AG04449 (cell line): ENCODE measurements around the gene SLFN13.

Experiments
- CTCF ChIA-PET: fragments of 350-600 bp; formaldehyde crosslinking; extraction: SDS; loops from one replicate; lab custom pipeline; 2021; ENCODE audit warnings: antibody characterized with exemption; lab: Yijun Ruan, JAX
- POLR2A ChIA-PET: fragments of 400-600, 350-600 bp; formaldehyde crosslinking; extraction: SDS; loops from one replicate; lab custom pipeline; 2020; ENCODE audit warnings: antibody characterized with exemption, inconsistent platforms; lab: Yijun Ruan, JAX
- DNase-seq: peaks from one replicate; pipeline ENCODE4 v3.0.0-alpha.2; 2010; ENCODE audit warnings: low read depth, low spot score
- H3K4me3 ChIP-seq: 2 replicates; pipeline ENCODE4 v1.5.1; 2011; ENCODE audit warnings: low read depth, mild to moderate bottlenecking, control low read depth, low read length
- TF ChIP-seq, protein P1 (sequence below): IDR thresholded peaks from one replicate; pipeline ENCODE4 v1.5.1; 2011; ENCODE audit warnings: mild to moderate bottlenecking, moderate library complexity, low read length, control low read depth, inconsistent platforms; ENCODE audit not compliant: insufficient read depth; ENCODE audit errors: missing control alignments

Gene SLFN13

DNA sequence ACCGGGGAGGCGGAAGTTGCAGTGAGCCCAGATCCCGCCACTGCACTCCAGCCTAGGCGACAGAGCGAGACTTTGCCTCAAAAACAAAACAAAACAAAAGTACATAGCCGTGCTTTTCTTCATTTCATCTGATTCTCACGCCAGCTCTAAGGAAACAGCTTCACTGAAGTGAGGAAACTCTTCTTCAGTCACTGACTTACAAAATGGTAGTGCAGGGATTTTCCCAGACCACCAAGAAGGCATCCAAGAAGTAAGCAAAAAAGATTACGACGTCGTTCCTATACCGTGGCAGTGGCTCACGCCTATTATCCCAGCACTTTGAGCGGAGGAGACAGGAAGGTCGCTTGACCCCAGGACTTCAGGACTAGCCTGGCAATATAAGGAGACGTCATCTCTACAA, 40.4 kb upstream of the SLFN13 start:
- no peak for DNase-seq
- ChIA-PET CTCF (no interaction called here), POLR2A (no interaction called here)
- no peak overlapping the region for H3K4me3 ChIP-seq
- TF ChIP-seq, protein P1, sequence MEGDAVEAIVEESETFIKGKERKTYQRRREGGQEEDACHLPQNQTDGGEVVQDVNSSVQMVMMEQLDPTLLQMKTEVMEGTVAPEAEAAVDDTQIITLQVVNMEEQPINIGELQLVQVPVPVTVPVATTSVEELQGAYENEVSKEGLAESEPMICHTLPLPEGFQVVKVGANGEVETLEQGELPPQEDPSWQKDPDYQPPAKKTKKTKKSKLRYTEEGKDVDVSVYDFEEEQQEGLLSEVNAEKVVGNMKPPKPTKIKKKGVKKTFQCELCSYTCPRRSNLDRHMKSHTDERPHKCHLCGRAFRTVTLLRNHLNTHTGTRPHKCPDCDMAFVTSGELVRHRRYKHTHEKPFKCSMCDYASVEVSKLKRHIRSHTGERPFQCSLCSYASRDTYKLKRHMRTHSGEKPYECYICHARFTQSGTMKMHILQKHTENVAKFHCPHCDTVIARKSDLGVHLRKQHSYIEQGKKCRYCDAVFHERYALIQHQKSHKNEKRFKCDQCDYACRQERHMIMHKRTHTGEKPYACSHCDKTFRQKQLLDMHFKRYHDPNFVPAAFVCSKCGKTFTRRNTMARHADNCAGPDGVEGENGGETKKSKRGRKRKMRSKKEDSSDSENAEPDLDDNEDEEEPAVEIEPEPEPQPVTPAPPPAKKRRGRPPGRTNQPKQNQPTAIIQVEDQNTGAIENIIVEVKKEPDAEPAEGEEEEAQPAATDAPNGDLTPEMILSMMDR = no peak

DNA sequence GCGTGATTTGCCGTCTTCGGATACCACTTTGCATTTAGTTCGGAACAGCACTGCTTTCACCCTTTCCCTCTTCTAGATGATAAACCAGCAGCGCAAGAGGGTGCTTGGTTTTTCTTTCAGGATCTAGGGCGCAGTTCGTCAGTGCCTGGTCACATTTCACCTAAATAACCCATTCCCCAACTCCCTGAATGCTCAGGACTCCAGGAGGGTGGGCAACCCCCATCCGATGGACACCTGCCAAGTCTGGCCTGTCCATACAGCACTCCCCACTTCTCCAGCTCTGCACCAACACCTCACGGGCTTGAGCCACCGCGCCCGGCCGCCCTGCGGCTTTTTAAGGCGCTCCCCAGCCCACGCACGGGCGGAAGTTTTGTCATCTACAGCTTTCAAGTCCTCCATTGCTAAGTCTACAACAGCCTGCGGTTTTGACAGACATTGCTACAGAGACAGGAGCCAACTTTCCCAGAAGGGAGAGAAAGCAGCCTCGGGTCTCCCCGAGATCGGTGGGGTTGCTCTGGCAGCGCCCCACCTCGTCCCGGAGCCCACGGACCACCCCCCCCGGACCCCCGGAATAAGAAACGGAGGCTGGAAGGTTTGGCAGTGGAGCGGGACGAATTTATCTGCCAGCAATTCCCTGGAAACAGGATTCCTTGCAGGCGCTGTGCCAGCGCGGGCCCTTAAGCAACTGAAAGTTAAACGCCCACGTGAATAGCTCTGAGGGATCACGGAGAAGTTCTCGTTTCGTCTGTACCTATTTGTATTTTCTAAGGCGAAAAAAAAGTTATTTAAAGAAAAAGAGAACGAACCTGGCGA, 38.6 kb upstream of the SLFN13 start:
- DNase-seq = no peak
- H3K4me3 ChIP-seq = peak overlapping the region; percentile 59
- ChIA-PET CTCF (no interaction called here), POLR2A (interaction anchor here (1.2 kb wide), 1 partner anchor 113 kb away, joined by 4 read pairs; the partner anchor contains the start of gene SLFN11)
- TF ChIP-seq, protein P1 = no peak

DNA sequence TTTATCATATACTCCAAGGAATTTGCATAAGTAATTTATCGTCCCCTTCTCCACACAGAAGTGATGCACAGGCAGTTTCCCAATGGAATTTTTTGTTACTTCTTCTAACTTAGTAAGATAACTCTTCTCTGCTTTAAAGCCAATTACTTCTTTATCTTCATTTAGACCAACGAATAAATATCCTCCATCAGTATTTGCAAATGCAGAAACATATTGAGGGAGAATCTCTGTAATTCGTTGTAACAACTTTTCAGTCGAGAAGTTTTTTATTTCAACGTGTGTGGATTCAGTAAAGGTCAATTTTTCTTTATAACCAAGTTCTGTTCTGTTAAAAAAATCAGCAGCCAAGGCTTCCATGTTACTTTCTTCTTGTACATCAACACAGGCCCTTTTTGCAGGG, 30.7 kb upstream of the SLFN13 start:
- CTCF ChIA-PET = no interaction called here
- TF ChIP-seq, protein P1 = no peak
- POLR2A ChIA-PET = interaction anchor here (0.6 kb wide), 1 partner anchor 15 kb away, joined by 3 read pairs; no protein-coding TSS in a partner anchor
- H3K4me3 ChIP-seq = no peak overlapping the region
- no peak for DNase-seq

DNA sequence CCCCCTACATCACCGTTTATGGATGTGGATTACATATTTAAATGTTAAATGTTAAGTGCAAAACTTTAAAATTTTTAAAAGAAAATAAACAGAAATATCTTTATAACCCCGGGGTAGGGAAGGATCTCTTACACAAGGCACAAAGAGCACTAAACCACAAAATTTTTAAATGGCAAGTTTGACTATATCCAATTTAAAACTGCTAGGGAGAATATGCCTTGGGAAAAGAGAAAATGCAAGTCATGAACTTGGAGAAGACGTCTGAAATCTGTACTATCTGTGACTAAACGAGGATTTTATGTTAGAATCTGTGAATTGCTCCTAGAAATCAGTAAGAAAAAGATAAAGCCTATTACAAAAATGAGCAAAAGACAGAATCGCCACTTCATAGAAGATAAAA, 28.7 kb upstream of the SLFN13 start:
- TF ChIP-seq, protein P1 = no peak
- H3K4me3 ChIP-seq = no peak overlapping the region
- no peak for DNase-seq
- POLR2A ChIA-PET = no interaction called here
- CTCF ChIA-PET = no interaction called here

DNA sequence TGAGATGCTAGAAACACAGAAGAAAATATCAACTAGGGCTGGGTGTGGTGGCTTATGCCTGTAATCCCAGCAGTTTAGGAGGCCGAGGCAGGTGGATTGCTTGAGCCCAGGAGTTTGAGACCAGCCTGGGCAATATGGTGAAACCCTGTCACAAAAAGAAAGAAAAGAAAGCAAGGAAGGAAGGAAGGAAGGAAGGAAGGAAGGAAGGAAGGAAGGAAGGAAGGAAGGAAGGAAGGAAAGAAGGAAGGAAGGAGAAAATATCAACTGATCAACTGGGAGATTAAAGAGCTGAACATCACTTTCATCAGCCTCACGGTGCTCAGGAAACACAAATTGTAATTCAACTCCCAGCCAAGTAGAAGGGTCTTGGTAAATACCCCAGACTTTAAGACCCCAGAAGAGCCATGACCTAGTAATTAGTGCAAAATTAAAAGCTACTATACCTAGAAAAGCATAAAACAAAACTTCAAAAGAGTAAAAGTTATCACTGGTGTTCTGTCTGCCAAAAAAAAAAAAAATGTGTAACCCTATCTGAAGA, 27.8 kb upstream of the SLFN13 start:
- TF ChIP-seq, protein P1 = no peak
- DNase-seq = no peak
- ChIA-PET POLR2A (no interaction called here), CTCF (no interaction called here)
- H3K4me3 ChIP-seq = no peak overlapping the region

DNA sequence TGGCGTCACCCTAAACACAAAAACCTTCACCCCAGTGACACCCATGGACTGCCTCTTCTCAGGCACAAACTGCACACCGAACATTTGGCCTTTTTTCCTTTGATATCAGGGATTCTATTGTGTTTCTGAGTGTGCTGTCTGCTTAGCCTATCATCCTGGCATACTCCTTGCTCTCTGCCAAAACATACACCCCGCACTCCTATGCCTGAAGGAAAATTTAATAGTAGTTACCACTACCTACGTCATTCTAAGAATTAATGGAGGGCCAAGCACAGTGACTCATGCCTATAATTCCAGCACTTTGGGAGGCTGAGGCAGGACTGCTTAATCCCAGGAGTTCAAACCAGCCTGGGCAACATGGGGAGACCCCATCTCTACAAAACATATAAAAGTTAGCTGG, 19.9 kb upstream of the SLFN13 start:
- TF ChIP-seq, protein P1 = no peak
- DNase-seq = no peak
- no peak overlapping the region for H3K4me3 ChIP-seq
- CTCF ChIA-PET = no interaction called here
- POLR2A ChIA-PET = no interaction called here
